ENCODE measurements around the gene SZT2.

DNA sequence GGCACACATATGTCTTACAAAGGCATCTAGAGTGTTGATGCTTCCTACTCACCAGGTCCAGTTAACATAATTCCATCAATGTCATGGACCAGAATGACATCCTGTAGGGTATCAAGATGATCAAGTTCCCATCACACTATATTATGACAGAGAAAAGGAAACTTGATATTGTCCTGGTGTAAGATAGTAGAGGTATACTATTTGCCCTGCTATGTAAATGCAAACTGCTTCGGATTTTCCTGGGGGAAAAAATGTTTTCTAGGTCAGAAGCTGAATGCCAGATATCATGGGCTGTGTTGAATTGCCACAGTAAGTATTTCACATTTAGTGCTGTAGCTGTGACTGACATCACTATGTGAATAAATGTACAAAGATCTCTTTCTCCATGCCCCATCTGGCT is 80.2 kb downstream of the SZT2 start:
- TF ChIP-seq, protein P1, sequence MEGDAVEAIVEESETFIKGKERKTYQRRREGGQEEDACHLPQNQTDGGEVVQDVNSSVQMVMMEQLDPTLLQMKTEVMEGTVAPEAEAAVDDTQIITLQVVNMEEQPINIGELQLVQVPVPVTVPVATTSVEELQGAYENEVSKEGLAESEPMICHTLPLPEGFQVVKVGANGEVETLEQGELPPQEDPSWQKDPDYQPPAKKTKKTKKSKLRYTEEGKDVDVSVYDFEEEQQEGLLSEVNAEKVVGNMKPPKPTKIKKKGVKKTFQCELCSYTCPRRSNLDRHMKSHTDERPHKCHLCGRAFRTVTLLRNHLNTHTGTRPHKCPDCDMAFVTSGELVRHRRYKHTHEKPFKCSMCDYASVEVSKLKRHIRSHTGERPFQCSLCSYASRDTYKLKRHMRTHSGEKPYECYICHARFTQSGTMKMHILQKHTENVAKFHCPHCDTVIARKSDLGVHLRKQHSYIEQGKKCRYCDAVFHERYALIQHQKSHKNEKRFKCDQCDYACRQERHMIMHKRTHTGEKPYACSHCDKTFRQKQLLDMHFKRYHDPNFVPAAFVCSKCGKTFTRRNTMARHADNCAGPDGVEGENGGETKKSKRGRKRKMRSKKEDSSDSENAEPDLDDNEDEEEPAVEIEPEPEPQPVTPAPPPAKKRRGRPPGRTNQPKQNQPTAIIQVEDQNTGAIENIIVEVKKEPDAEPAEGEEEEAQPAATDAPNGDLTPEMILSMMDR (conservative IDR thresholded peaks at IDR 0.05 in 1 of 2, IDR thresholded peaks at IDR 0.05 in 1 of 2; ENCODE audit: low read depth in 1 of 2, low read length in 2 of 2): no peak
- no peak for TF ChIP-seq EZH2 (IDR thresholded peaks at IDR 0.05; ENCODE audit: low read length, missing control alignments)
